Measurements from ENCODE around the gene IVL. TPM values are rescaled to one million over a fixed set of nuclear protein-coding genes. Genes with fewer than 3 reads are reported as not detected.

Gene IVL
- polyA plus RNA-seq, 1 of the 3 experiments (the other 2 are of a cell fraction), result 0.64 TPM

GRCh38 chr1:152884085-152884484 is 24.3 kb upstream of the IVL start:
- peaks cover 0 to 32% of the 10 kb centered on the region in 2 experiments; a peak in 2 of 4 replicates for H3K4me1 ChIP-seq (ENCODE audit: control insufficient read depth in 1 of 2, insufficient read depth in 2 of 2, low read depth in 1 of 2, low read length in 1 of 2)
- no peaks in the 10 kb centered on the region for H3K9me3 ChIP-seq
- ChIA-PET CTCF (interaction anchor here (0.9 kb wide), 1 partner anchor 12 kb away, joined by 3 read pairs; no protein-coding TSS in a partner anchor), POLR2A (no interaction called here)
- H3K4me3 ChIP-seq (ENCODE audit: low read depth in 2 of 2, low read length in 1 of 2), result no peak overlapping the region
- H3F3A ChIP-seq (replicated peaks; ENCODE audit: insufficient read depth), result peaks cover 22% of the 10 kb centered on the region
- H3K9me2 ChIP-seq, result no peaks in the 10 kb centered on the region
- H4K20me1 ChIP-seq (ENCODE audit: insufficient read depth), result no peaks in the 10 kb centered on the region
- H3K4me2 ChIP-seq, result peak overlapping the region; percentile 66
- H3K36me3 ChIP-seq (replicated peaks in 1 of 2; ENCODE audit: control insufficient read depth in 1 of 2, insufficient read depth in 2 of 2, low read length in 1 of 2), result no peaks in the 10 kb centered on the region
- peak overlapping the region in 1 of 2 experiments; percentile 89; a peak in 2 of 4 replicates for H3K27ac ChIP-seq (ENCODE audit: low read depth in 2 of 2, low read length in 1 of 2)
- H2AFZ ChIP-seq (ENCODE audit: low read depth), result no peak overlapping the region; the same call in 1 of the 2 replicates
- H3K79me2 ChIP-seq (ENCODE audit: insufficient read depth), result no peaks in the 10 kb centered on the region
- H3K27me3 ChIP-seq (ENCODE audit: insufficient read depth), result no peaks in the 10 kb centered on the region
- peak overlapping the region; percentile 22; the same call in 1 of the 2 replicates for H3K9ac ChIP-seq
- no peak for TF ChIP-seq YY1 (IDR thresholded peaks at IDR 0.05; ENCODE audit: low read depth)
- 0 out of 2 replicates have a peak, but pooled peaks have one; percentile 15 for TF ChIP-seq PBX3 (IDR thresholded peaks at IDR 0.05)
- no peak for DNase-seq

DNA sequence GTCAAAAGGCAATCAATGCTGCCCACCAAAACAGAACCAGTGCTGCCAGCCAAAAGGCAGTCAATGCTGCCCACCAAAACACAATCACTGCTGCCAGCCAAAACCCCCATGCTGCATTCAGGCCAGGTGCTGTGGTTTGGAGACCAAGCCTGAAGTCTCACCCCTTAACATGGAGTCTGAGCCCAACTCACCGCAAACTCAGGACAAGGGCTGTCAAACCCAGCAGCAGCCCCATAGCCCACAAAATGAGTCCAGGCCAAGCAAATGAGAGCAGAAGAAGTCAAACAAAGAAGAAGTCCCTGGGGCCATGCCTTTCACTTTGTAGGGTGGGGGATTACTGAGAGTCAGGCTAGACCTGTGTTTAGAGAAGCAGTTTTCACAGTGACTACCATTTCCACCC is 23.8 kb upstream of the IVL start:
- no peaks in the 10 kb centered on the region for H3K36me3 ChIP-seq (replicated peaks in 1 of 2; ENCODE audit: control insufficient read depth in 1 of 2, insufficient read depth in 2 of 2, low read length in 1 of 2)
- H3K4me2 ChIP-seq, result peak overlapping the region; percentile 66
- CTCF ChIA-PET, result no interaction called here

More for the DNA sequence above, 23.8 kb upstream of the IVL start:
- DNase-seq, result no peak
- H3K4me3 ChIP-seq (ENCODE audit: low read depth in 2 of 2, low read length in 1 of 2), result no peak overlapping the region
- peaks cover 0 to 32% of the 10 kb centered on the region in 2 experiments; a peak in 2 of 4 replicates for H3K4me1 ChIP-seq (ENCODE audit: control insufficient read depth in 1 of 2, insufficient read depth in 2 of 2, low read depth in 1 of 2, low read length in 1 of 2)
- no peaks in the 10 kb centered on the region for H3K79me2 ChIP-seq (ENCODE audit: insufficient read depth)
- WGBS (ENCODE audit: low lambda C conversion rate), result no CpG with 5 or more reads among the region's 1 CpG
- no peaks in the 10 kb centered on the region for H3K9me3 ChIP-seq
- peak overlapping the region; percentile 22; the same call in 1 of the 2 replicates for H3K9ac ChIP-seq
- H3K9me2 ChIP-seq, result no peaks in the 10 kb centered on the region
- no peaks in the 10 kb centered on the region for H3K27me3 ChIP-seq (ENCODE audit: insufficient read depth)
- no peak for TF ChIP-seq FOSL2 (IDR thresholded peaks at IDR 0.05; ENCODE audit: borderline replicate concordance, low read depth)
- TF ChIP-seq RXRA (IDR thresholded peaks at IDR 0.05; ENCODE audit: borderline replicate concordance, low read depth), result no peak
- no peak for TF ChIP-seq USF1 (IDR thresholded peaks at IDR 0.05; ENCODE audit: borderline replicate concordance, low read depth)
- no peak for TF ChIP-seq EP300 (IDR thresholded peaks at IDR 0.05; ENCODE audit: borderline replicate concordance in 1 of 2, low read depth in 1 of 2, low read length in 1 of 2)
- TF ChIP-seq TAF1 (IDR thresholded peaks at IDR 0.05; ENCODE audit: borderline replicate concordance, low read depth, low read length), result no peak
- no peak for TF ChIP-seq FOXM1 (IDR thresholded peaks at IDR 0.05; ENCODE audit: low read depth)
- no peak for TF ChIP-seq GATA2 (CRISPR knock-in tag; IDR thresholded peaks at IDR 0.05)
- TF ChIP-seq PBX3 (IDR thresholded peaks at IDR 0.05), result no peak
- no peak for TF ChIP-seq CHD2 (IDR thresholded peaks at IDR 0.05; ENCODE audit: low read length, partially characterized antibody)
- no peak for TF ChIP-seq YY1 (IDR thresholded peaks at IDR 0.05; ENCODE audit: low read depth)
- TF ChIP-seq MXI1 (IDR thresholded peaks at IDR 0.05; ENCODE audit: low read depth, low read length), result no peak
- H3F3A ChIP-seq (replicated peaks; ENCODE audit: insufficient read depth), result peaks cover 22% of the 10 kb centered on the region
- POLR2A ChIA-PET, result no interaction called here
- H3K27ac ChIP-seq (ENCODE audit: low read depth in 2 of 2, low read length in 1 of 2), result peak overlapping the region in 1 of 2 experiments; percentile 89; a peak in 2 of 4 replicates
- peak overlapping the region; percentile 4; the same call in 1 of the 2 replicates for H2AFZ ChIP-seq (ENCODE audit: low read depth)
- H4K20me1 ChIP-seq (ENCODE audit: insufficient read depth), result no peaks in the 10 kb centered on the region
